HUES6 (cell line): ENCODE measurements around the gene TRIM52.

Source experiments
- H3K27ac ChIP-seq: 2 replicates; pipeline ENCODE4 v1.7.0; 2013; ENCODE audit warnings: low read depth, mild to moderate bottlenecking, low read length, inconsistent platforms
- H3K27me3 ChIP-seq: 2 replicates; pipeline ENCODE4 v1.6.1; 2013; ENCODE audit warnings: low read length; ENCODE audit not compliant: control insufficient read depth, insufficient read depth
- H3K36me3 ChIP-seq: 2 replicates; pipeline ENCODE4 v1.6.1; 2013; ENCODE audit warnings: low read length; ENCODE audit not compliant: control insufficient read depth, insufficient read depth
- H3K4me1 ChIP-seq: 2 replicates; pipeline ENCODE4 v1.6.1; 2013; ENCODE audit warnings: low read length; ENCODE audit not compliant: control insufficient read depth, insufficient read depth
- H3K4me3 ChIP-seq: 2 replicates; pipeline ENCODE4 v1.5.1; 2013; ENCODE audit warnings: low read depth, low read length
- H3K9ac ChIP-seq: one replicate; pipeline ENCODE4 v1.6.1; 2013; ENCODE audit warnings: mild to moderate bottlenecking, low read length
- H3K9me3 ChIP-seq: 2 replicates; pipeline ENCODE4 v1.6.1; 2013; ENCODE audit warnings: low read depth, low read length; ENCODE audit not compliant: control insufficient read depth, insufficient read depth

TRIM52 gene

GRCh38 chr5:181239062-181239663 lies 21.8 kb downstream of the TRIM52 start:
- Histone ChIP-seq H3K4me3 (no peak overlapping the region), H3K36me3 (peaks cover 89% of the 10 kb centered on the region), H3K9ac (no peak overlapping the region), H3K27ac (no peak overlapping the region), H3K27me3 (0 out of 2 replicates have a peak, but pooled peaks cover 2% of the 10 kb centered on the region), H3K4me1 (peaks cover 13% of the 10 kb centered on the region), H3K9me3 (no peaks in the 10 kb centered on the region)

- no peak overlapping the region for H3K27ac ChIP-seq
- H3K9me3 ChIP-seq: no peaks in the 10 kb centered on the region
- H3K4me3 ChIP-seq: no peak overlapping the region
- H3K9ac ChIP-seq: no peak overlapping the region
- no peaks in the 10 kb centered on the region for H3K27me3 ChIP-seq
- peaks cover 96% of the 10 kb centered on the region for H3K36me3 ChIP-seq
- H3K4me1 ChIP-seq: peaks cover 13% of the 10 kb centered on the region
Measured at GRCh38 chr5:181237729-181238385, 23.1 kb downstream of the TRIM52 start.

- Histone ChIP-seq H3K36me3 (peaks cover 96% of the 10 kb centered on the region), H3K4me1 (peaks cover 9% of the 10 kb centered on the region), H3K4me3 (no peak overlapping the region), H3K27me3 (no peaks in the 10 kb centered on the region), H3K9me3 (no peaks in the 10 kb centered on the region), H3K9ac (no peak overlapping the region), H3K27ac (no peak overlapping the region)
Measured at GRCh38 chr5:181236954-181237641, 23.8 kb downstream of the TRIM52 start.

- H3K9ac ChIP-seq: no peak overlapping the region
- H3K9me3 ChIP-seq: no peaks in the 10 kb centered on the region
- H3K27ac ChIP-seq: no peak overlapping the region
- peaks cover 95% of the 10 kb centered on the region for H3K36me3 ChIP-seq
- no peaks in the 10 kb centered on the region for H3K27me3 ChIP-seq
- peaks cover 3% of the 10 kb centered on the region for H3K4me1 ChIP-seq
- no peak overlapping the region for H3K4me3 ChIP-seq
Measured at GRCh38 chr5:181236471-181236870, 24.5 kb downstream of the TRIM52 start.

GRCh38 chr5:181235689-181236366 lies 25.1 kb downstream of the TRIM52 start:
- no peaks in the 10 kb centered on the region for H3K4me1 ChIP-seq
- H3K36me3 ChIP-seq: peaks cover 95% of the 10 kb centered on the region
- no peaks in the 10 kb centered on the region for H3K27me3 ChIP-seq
- no peaks in the 10 kb centered on the region for H3K9me3 ChIP-seq
- no peak overlapping the region for H3K27ac ChIP-seq
- no peak overlapping the region for H3K9ac ChIP-seq
- H3K4me3 ChIP-seq: no peak overlapping the region

GRCh38 chr5:181235323-181235688 lies 25.6 kb downstream of the TRIM52 start:
- H3K27me3 ChIP-seq: no peaks in the 10 kb centered on the region
- no peaks in the 10 kb centered on the region for H3K4me1 ChIP-seq
- H3K9me3 ChIP-seq: no peaks in the 10 kb centered on the region
- H3K4me3 ChIP-seq: no peak overlapping the region
- H3K36me3 ChIP-seq: peaks cover 95% of the 10 kb centered on the region
- no peak overlapping the region for H3K27ac ChIP-seq
- no peak overlapping the region for H3K9ac ChIP-seq

GRCh38 chr5:181234455-181235306 lies 26.3 kb downstream of the TRIM52 start:
- Histone ChIP-seq H3K9ac (no peak overlapping the region), H3K27ac (no peak overlapping the region), H3K36me3 (peaks cover 90% of the 10 kb centered on the region), H3K27me3 (no peaks in the 10 kb centered on the region), H3K9me3 (no peaks in the 10 kb centered on the region), H3K4me3 (no peak overlapping the region), H3K4me1 (no peaks in the 10 kb centered on the region)

GRCh38 chr5:181233801-181234454 lies 27.0 kb downstream of the TRIM52 start:
- H3K36me3 ChIP-seq: peaks cover 90% of the 10 kb centered on the region
- no peaks in the 10 kb centered on the region for H3K27me3 ChIP-seq
- H3K4me1 ChIP-seq: no peaks in the 10 kb centered on the region
- H3K4me3 ChIP-seq: no peak overlapping the region
- H3K9ac ChIP-seq: no peak overlapping the region
- no peaks in the 10 kb centered on the region for H3K9me3 ChIP-seq
- H3K27ac ChIP-seq: no peak overlapping the region

- Histone ChIP-seq H3K9me3 (no peaks in the 10 kb centered on the region), H3K4me3 (no peak overlapping the region), H3K27ac (no peak overlapping the region), H3K4me1 (no peaks in the 10 kb centered on the region), H3K36me3 (peaks cover 85% of the 10 kb centered on the region), H3K27me3 (no peaks in the 10 kb centered on the region), H3K9ac (no peak overlapping the region)
Measured at GRCh38 chr5:181233088-181233800, 27.7 kb downstream of the TRIM52 start.

- Histone ChIP-seq H3K9me3 (no peaks in the 10 kb centered on the region), H3K9ac (no peak overlapping the region), H3K27me3 (no peaks in the 10 kb centered on the region), H3K27ac (no peak overlapping the region), H3K36me3 (peaks cover 82% of the 10 kb centered on the region), H3K4me3 (no peak overlapping the region), H3K4me1 (no peaks in the 10 kb centered on the region)
Measured at GRCh38 chr5:181232593-181232992, 28.4 kb downstream of the TRIM52 start.
